HG03439 (cell line): ENCODE measurements around the gene LARGE1.
"Not testable (repeated sequence)": the region's sequence is repeated elsewhere in the genome, so short reads cannot be mapped to it uniquely, and the experiment has no call there.

ENCODE experiments used
- ATAC-seq: cut with Tn5 transposase; IDR thresholded peaks from one replicate; pipeline ENCODE4 v1.9.1; 2021; ENCODE audit warnings: mild to moderate bottlenecking, moderate library complexity; ENCODE audit not compliant: unreplicated experiment

LARGE1 gene

DNA sequence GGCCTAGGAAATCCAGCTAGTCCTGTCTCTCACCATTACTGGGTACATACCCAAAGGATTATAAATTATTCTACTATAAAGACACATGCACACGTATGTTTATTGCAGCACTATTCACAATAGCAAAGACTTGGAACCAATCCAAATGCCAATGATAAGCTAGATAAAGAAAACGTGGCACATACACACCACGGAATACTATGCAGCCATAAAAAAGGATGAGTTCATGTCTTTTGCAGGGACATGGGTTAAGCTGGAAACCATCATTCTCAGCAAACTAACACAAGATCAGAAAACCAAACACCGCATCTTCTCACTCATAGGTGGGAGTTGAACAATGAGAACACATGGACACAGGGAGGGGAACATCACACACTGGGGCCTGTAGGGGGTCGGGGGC lies 61.6 kb downstream of the LARGE1 start:
- not testable (repeated sequence) for ATAC-seq

DNA sequence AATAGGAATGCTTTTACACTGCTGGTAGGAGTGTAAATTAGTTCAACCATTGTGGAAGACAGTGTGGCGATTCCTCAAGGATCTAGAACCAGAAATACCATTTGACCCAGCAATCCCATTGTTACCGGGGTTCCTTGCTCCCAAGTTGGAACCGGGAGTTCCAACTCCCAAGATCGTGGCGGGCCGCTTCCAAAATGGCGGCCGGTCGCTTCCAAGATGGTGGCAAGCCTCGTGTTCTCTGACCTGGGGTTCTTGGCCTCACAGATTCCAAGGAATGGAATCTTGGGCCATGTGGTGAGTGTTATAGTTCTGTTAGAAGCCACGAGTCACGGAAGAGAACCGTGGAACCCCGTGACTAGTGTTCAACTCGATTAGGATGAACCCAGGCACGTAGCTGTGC lies 62.5 kb downstream of the LARGE1 start:
- not testable (repeated sequence) for ATAC-seq

- no peak for ATAC-seq
Observed at GRCh38 chr22:33854724-33855123, 65.6 kb downstream of the LARGE1 start.

GRCh38 chr22:33853200-33854097 lies 66.8 kb downstream of the LARGE1 start:
- ATAC-seq = peak; percentile 82

- no peak for ATAC-seq
Observed at GRCh38 chr22:33851821-33852384, 68.4 kb downstream of the LARGE1 start.

GRCh38 chr22:33851240-33851639 lies 69.0 kb downstream of the LARGE1 start:
- ATAC-seq = no peak

- no peak for ATAC-seq
Observed at GRCh38 chr22:33850724-33851123, 69.6 kb downstream of the LARGE1 start.

GRCh38 chr22:33850193-33850592 lies 70.1 kb downstream of the LARGE1 start:
- ATAC-seq = no peak

- no peak for ATAC-seq
Observed at GRCh38 chr22:33848251-33848650, 72.0 kb downstream of the LARGE1 start.

DNA sequence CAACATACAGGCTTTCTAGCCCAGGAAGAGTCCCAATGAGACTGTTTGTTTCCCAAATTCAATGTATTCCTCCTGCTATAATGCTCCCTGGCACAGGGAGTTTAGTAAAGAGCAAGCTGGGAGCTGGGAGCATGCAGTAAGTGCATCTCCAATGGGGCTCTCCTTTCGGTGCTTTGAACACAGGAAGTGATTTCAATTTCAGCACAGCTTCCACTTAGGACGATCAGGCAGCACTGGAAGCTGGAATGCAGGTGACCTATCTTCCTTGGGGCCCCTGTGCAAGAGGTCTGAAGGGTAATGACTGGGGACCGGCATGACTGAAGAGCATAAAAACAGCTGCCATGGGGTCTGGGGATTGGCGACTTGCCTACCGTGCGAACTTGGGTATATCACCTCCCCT lies 76.0 kb downstream of the LARGE1 start:
- ATAC-seq = no peak

GRCh38 chr22:33842421-33843094 lies 77.7 kb downstream of the LARGE1 start:
- peak; percentile 57 for ATAC-seq

DNA sequence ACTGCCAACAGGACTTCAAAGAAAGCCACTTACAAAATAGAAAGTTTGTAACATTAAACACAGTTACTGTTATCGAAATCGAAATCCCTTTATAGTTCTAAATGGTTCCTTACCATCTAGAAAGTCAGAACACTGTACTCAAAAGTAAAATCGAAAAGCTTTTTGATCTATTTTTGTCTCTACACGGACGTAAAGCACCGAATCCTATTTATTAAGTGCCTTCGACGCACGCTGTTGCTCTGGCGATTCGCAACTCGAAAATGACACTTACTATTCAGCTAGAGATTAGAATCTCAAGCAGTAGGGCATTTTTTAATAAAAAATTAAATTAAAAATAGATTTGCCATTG lies 78.3 kb downstream of the LARGE1 start:
- ATAC-seq = peak; percentile 76

DNA sequence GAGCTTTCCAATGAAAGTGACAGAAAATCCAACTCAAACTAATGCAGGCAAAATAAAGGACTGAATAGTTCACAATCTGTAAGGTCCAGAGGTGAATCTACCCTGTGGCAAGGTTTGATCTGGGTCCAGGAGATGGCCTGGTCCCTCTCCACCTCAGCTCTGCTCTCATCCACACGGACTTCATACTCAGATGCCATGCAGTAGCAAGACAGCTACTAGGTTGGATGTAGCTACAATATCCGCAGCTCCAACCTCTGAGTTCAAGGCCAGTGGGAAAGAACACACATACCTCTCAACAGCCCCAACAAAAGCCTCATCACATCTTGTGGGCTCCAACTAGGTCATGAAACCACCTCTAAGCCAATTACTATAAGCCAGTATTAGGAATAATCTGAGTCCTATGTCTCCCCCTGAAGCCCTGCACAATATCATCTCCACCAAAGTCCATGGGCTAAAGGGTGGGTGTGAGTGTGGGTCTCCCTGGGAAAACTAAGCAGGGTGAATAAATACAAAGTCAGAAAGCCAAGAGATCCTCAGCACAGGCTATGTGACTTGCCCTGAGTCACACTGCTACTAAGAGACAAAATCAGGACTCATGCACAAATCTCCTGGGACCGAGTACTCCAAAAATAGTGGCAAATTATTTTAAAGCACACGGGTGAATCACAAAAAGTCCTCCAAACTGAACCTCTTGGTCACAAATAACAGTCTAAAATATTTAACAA lies 78.8 kb downstream of the LARGE1 start:
- peak; percentile 48 for ATAC-seq

DNA sequence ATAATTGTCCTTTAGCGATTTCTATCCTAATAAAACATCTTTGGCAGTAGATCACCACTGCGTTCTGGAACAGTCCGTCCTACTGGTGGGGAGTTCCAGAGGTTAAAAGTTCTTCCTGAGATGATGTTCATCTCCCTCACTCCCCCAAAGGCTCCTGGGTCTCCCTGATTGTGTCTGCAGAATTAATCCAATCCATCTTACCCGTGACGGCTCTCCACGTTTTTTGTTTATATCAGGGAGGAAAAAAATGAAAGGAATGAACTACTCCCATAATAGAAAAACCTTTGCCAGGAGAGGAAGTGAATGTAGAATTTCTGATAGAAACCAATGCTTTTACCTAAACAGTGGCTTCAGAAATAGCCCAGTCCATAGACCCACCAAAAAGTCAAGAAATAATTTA lies 81.6 kb downstream of the LARGE1 start:
- ATAC-seq = no peak

DNA sequence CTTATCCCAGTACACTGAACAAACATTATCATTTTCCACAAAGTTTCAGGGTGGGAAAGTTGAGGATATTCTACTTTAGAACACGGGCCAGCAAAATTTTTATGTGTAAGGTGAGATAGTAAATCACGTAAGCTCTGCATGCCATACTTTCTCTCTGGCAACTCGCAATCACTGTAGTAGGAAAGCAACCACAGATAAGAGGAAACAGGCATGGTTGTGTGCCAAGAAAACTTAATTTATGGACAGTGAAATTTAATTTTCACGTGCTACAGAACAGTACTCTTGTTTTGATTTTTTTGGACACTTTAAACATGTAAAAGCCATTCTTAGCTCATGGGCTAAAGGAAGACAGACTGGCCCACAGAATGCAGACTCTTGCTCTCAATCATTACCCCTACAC lies 82.5 kb downstream of the LARGE1 start:
- no peak for ATAC-seq

GRCh38 chr22:33835265-33835664 lies 85.0 kb downstream of the LARGE1 start:
- no peak for ATAC-seq

GRCh38 chr22:33832558-33833151 lies 87.6 kb downstream of the LARGE1 start:
- no peak for ATAC-seq

DNA sequence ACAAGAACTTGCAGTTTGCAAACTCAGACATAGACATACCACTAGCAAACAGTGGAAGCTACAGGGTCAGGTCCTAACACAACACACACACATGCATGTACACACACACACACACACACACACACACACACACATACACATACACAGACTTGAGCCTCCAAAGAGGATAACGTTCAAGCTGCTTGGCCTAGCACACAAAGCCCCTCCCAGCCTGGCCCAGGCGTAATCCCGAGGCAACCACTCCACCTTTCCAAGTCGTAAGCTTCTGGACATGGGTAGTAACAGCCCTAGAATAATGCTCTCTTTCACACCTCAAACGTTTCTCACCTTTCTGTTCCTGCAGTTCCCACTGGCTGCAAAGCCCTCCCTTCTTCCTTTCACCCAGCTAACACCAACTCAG lies 88.6 kb downstream of the LARGE1 start:
- ATAC-seq = no peak

GRCh38 chr22:33831207-33831606 lies 89.1 kb downstream of the LARGE1 start:
- no peak for ATAC-seq

DNA sequence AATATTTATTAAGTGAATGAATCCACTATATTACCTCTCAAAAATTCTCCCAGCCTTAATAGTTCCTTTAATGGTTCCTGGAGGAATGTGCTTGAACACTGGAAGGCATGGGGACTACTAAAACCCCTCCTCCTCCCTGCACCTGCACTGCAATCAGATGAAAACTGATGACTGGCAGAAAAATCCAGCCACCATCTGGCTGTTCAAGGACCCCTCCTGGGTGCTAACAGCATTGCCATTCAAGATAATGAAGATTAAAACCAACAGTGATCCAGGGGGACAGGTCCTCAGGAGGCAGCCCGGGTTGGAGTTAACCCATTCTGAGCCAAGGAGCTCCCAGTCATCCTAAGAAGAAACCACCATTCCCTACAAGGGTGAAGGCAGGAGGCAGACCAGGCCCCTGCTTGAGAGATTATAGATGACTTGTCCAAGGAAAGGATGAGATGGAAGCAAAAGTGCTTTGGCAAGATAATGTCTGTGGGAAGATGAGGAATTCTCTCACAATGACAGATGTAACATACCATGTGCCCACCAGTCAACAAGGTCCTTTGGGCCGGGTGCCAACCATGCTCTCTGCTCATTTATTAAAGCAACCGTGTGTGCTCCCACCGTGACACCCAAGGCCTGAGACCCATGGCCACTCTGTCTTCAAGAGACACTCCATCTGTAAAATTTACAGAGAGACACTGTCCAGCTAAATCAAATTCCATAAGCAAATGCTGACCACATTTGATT lies 90.6 kb downstream of the LARGE1 start:
- ATAC-seq = no peak
